Upper lobe of left lung (tissue), 4 donors: ENCODE results near the gene FEM1B.

ENCODE experiments used
- CTCF ChIP-seq, 6 experiments: fragments of 450-650 bp in 4 of 6; fragments of 200-600 bp in 2 of 6; sonication (generic) in 2 of 6; IDR thresholded peaks; one replicate each; pipeline ENCODE4 v1.5.1; 2016 to 2019; ENCODE audit warnings: antibody characterized with exemption in 6 of 6
- EP300 ChIP-seq, 4 donors: sonication (generic); formaldehyde crosslinking; IDR thresholded peaks; one replicate each; pipeline ENCODE4 v1.5.1; 2017; ENCODE audit warnings: antibody characterized with exemption in 4 of 4, control low read depth in 2 of 4
- POLR2A ChIP-seq, 4 donors: fragments of 450-650 bp; IDR thresholded peaks; one replicate each; pipeline ENCODE4 v1.5.1; 2016 to 2017; ENCODE audit warnings: antibody characterized with exemption in 4 of 4, mild to moderate bottlenecking in 2 of 4

GRCh38 chr15:68333775-68334470 lies 56.4 kb downstream of the FEM1B start:
- TF ChIP-seq EP300 (IDR thresholded peaks at IDR 0.05) (no peak), CTCF (IDR thresholded peaks at IDR 0.05) (no peak), POLR2A (IDR thresholded peaks at IDR 0.05) (no peak)
